ENCODE measurements around the gene NAXD.

DNA sequence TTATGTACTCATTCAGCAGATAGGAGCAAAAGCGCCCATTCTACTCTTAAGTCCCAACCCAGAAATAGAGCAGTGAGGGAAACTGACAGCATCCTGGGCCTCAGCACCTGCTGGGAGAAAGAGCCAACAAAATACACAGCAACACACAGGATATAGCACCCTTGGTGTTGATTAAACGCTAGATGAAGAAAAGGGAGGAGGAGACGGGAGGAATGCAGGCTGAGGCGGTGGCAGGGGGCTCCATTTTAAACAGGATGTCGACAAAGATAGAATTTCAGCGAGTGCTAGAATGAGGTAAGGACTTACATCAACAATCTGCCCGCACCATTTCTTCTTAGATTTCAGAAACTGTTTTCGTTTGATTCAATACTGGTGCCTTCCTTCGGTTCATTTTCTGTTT lies 49.2 kb upstream of the NAXD start:
- TF ChIP-seq, protein P1, sequence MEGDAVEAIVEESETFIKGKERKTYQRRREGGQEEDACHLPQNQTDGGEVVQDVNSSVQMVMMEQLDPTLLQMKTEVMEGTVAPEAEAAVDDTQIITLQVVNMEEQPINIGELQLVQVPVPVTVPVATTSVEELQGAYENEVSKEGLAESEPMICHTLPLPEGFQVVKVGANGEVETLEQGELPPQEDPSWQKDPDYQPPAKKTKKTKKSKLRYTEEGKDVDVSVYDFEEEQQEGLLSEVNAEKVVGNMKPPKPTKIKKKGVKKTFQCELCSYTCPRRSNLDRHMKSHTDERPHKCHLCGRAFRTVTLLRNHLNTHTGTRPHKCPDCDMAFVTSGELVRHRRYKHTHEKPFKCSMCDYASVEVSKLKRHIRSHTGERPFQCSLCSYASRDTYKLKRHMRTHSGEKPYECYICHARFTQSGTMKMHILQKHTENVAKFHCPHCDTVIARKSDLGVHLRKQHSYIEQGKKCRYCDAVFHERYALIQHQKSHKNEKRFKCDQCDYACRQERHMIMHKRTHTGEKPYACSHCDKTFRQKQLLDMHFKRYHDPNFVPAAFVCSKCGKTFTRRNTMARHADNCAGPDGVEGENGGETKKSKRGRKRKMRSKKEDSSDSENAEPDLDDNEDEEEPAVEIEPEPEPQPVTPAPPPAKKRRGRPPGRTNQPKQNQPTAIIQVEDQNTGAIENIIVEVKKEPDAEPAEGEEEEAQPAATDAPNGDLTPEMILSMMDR (IDR thresholded peaks at IDR 0.05) = no peak
- TF ChIP-seq POLR2A (IDR thresholded peaks at IDR 0.05) = no peak
